K562 (cell line): Measurements from ENCODE around the gene CMPK1. TPM values are rescaled to one million over a fixed set of nuclear protein-coding genes. Genes with fewer than 3 reads are reported as not detected.

Experiments
- ARHGAP35 ChIP-seq: fragments of 450-650 bp; IDR thresholded peaks from 2 replicates; pipeline ENCODE4 v1.6.1; 2018; ENCODE audit not compliant: partially characterized antibody
- BCLAF1 ChIP-seq, 2 experiments: fragments of 450-650 bp in 1 of 2; IDR thresholded peaks; 2 replicates each; pipeline ENCODE4 v1.6.1; 2011 to 2017; ENCODE audit warnings: low read depth in 2 of 2, antibody characterized with exemption in 1 of 2, borderline replicate concordance in 1 of 2, low read length in 1 of 2, mild to moderate bottlenecking in 1 of 2, mixed read lengths in 1 of 2; ENCODE audit not compliant: control insufficient read depth in 1 of 2
- EHMT2 ChIP-seq: fragments of 450-650 bp; IDR thresholded peaks from 2 replicates; pipeline ENCODE4 v1.6.1; 2018; ENCODE audit warnings: antibody characterized with exemption
- EP300 ChIP-seq: IDR thresholded peaks from 2 replicates; pipeline ENCODE4 v1.6.1; 2012; ENCODE audit warnings: low read length, improper control_type of control experiment
- HINFP ChIP-seq: fragments of 450-650 bp; conservative IDR thresholded peaks from 2 replicates; pipeline ENCODE4 v1.6.1; 2016; ENCODE audit warnings: missing genetic modification characterization, low read depth, mild to moderate bottlenecking, control low read depth, missing compliant biosample characterization
- KAT7 ChIP-seq: sonication (generic); formaldehyde crosslinking; IDR thresholded peaks from 2 replicates; pipeline ENCODE4 v1.8.0; 2022; ENCODE audit warnings: missing genetic modification reagents, mild to moderate bottlenecking, borderline replicate concordance
- LCOR ChIP-seq: sonication (generic); formaldehyde crosslinking; IDR thresholded peaks from 2 replicates; pipeline ENCODE4 v1.8.0; 2022; ENCODE audit warnings: mild to moderate bottlenecking, missing genetic modification reagents
- MCM5 ChIP-seq: fragments of 450-650 bp; IDR thresholded peaks from 2 replicates; pipeline ENCODE4 v1.6.1; 2016; ENCODE audit warnings: low read depth
- MEIS2 ChIP-seq: fragments of 450-650 bp; IDR thresholded peaks from 2 replicates; pipeline ENCODE4 v1.6.1; 2014; ENCODE audit warnings: mild to moderate bottlenecking; ENCODE audit not compliant: partially characterized antibody
- NCOA4 ChIP-seq: fragments of 450-650 bp; IDR thresholded peaks from 2 replicates; pipeline ENCODE4 v1.6.1; 2018; ENCODE audit warnings: mild to moderate bottlenecking; ENCODE audit not compliant: partially characterized antibody
- NONO ChIP-seq, 2 experiments: fragments of 200-400 bp in 1 of 2; fragments of 450-650 bp in 1 of 2; formaldehyde crosslinking in 1 of 2; IDR thresholded peaks; 2 replicates each; pipeline ENCODE4 v1.6.1; 2017; ENCODE audit warnings: low read depth in 2 of 2, mild to moderate bottlenecking in 2 of 2, moderate library complexity in 2 of 2, low read length in 1 of 2
- PTBP1 ChIP-seq: fragments of 200-400 bp; formaldehyde crosslinking; IDR thresholded peaks from 2 replicates; pipeline ENCODE4 v1.6.1; 2017; ENCODE audit warnings: low read depth, low read length
- SNRNP70 ChIP-seq: fragments of 200-400 bp; formaldehyde crosslinking; optimal IDR thresholded peaks from 2 replicates; pipeline ENCODE3; 2017; ENCODE audit warnings: low read depth, low read length
- U2AF2 ChIP-seq: fragments of 200-400 bp; formaldehyde crosslinking; optimal IDR thresholded peaks from 2 replicates; pipeline ENCODE3; 2017; ENCODE audit warnings: low read depth, mild to moderate bottlenecking, low read length
- ZBTB8A ChIP-seq: fragments of 450-650 bp; IDR thresholded peaks from 2 replicates; pipeline ENCODE4 v1.6.1; 2018; ENCODE audit warnings: mild to moderate bottlenecking, moderate library complexity; ENCODE audit not compliant: partially characterized antibody
- ZKSCAN1 ChIP-seq: fragments of 150-350 bp; IDR thresholded peaks from 2 replicates; pipeline ENCODE4 v1.6.1; 2016; ENCODE audit warnings: low read depth, low read length
- ZNF24 ChIP-seq: fragments of 450-650 bp; IDR thresholded peaks from 2 replicates; pipeline ENCODE4 v1.6.1; 2016
- ZNF639 ChIP-seq, 2 experiments: fragments of 200-800 bp in 1 of 2; sonication (Bioruptor generic) in 1 of 2; sonication (generic) in 1 of 2; formaldehyde crosslinking in 1 of 2; IDR thresholded peaks in 1 of 2; conservative IDR thresholded peaks in 1 of 2; 2 replicates each; pipeline versions ENCODE4 v1.5.0 to v1.6.1; 2016 to 2020; ENCODE audit warnings: missing compliant biosample characterization in 1 of 2, missing genetic modification characterization in 1 of 2, missing genetic modification reagents in 1 of 2
- polyA plus RNA-seq, 8 experiments: library from polyadenylated mRNA; depleted of rRNA in 4 of 8; stranded (reverse) in 5 of 8; unstranded in 3 of 8; fragments of >200 nt; fragmentation: Nextera tagmentation in 2 of 8; fragmentation: Illumina TruSeq in 1 of 8; extraction: Ambion mirVana in 2 of 8; extraction: Trizol in 1 of 8; gene quantifications; 2 replicates each; pipeline versions ENCODE4 v1.2.1 to v1.2.3, GENCODE V29; 2011 to 2014; ENCODE audit warnings: inconsistent platforms in 1 of 8, missing spikeins in 1 of 8
- total RNA-seq, 7 experiments: library from RNA; depleted of rRNA in 6 of 7; stranded (reverse); fragments of >200 nt in 6 of 7; fragmentation: Illumina TruSeq in 2 of 7; extraction: Trizol in 2 of 7; gene quantifications; 2 replicates each; pipeline versions ENCODE4 v1.2.1 to v1.2.3, GENCODE V29; 2011 to 2021; ENCODE audit warnings: low replicate concordance in 1 of 7
- TF ChIP-seq, protein P1 (sequence below): fragments of 250-450 bp; sonication (Bioruptor Pico); IDR thresholded peaks from 2 replicates; pipeline ENCODE4 v1.5.0; 2022; ENCODE audit warnings: mild to moderate bottlenecking

CMPK1 gene
- total and polyA plus RNA-seq, 9 of the 15 experiments (the other 6 are each of a cell fraction or from before 2014, with no cell fraction given): 54.5 to 197 (median 116) TPM

GRCh38 chr1:47313915-47314664 lies 19.5 kb upstream of the CMPK1 start, which contains the start of gene STIL (continued):
- no peak for TF ChIP-seq HINFP (tag)
- TF ChIP-seq BCLAF1 (IDR thresholded peaks at IDR 0.05; ENCODE audit: borderline replicate concordance in 1 of 2, control insufficient read depth in 1 of 2, low read depth in 2 of 2, low read length in 1 of 2): no peak
- TF ChIP-seq NCOA4: no peak
- no peak for TF ChIP-seq U2AF2
- peak; percentile 27 for TF ChIP-seq LCOR (CRISPR knock-in tag)
- no peak for TF ChIP-seq PTBP1
- TF ChIP-seq ZBTB8A: no peak
- no peak; the same call in 1 of the 2 replicates for TF ChIP-seq ZKSCAN1
- no peak for TF ChIP-seq MCM5
- peak; percentile 77 for TF ChIP-seq MEIS2
- TF ChIP-seq EP300: peak; percentile 50; the same call in 1 of the 2 replicates
- no peak for TF ChIP-seq EHMT2
- 0 out of 2 replicates have a peak, but pooled peaks have one; percentile 53 for TF ChIP-seq KAT7
- TF ChIP-seq, protein P1, sequence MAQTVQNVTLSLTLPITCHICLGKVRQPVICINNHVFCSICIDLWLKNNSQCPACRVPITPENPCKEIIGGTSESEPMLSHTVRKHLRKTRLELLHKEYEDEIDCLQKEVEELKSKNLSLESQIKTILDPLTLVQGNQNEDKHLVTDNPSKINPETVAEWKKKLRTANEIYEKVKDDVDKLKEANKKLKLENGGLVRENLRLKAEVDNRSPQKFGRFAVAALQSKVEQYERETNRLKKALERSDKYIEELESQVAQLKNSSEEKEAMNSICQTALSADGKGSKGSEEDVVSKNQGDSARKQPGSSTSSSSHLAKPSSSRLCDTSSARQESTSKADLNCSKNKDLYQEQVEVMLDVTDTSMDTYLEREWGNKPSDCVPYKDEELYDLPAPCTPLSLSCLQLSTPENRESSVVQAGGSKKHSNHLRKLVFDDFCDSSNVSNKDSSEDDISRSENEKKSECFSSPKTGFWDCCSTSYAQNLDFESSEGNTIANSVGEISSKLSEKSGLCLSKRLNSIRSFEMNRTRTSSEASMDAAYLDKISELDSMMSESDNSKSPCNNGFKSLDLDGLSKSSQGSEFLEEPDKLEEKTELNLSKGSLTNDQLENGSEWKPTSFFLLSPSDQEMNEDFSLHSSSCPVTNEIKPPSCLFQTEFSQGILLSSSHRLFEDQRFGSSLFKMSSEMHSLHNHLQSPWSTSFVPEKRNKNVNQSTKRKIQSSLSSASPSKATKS (CRISPR knock-in tag): no peak
- TF ChIP-seq SNRNP70: no peak
- no peak for TF ChIP-seq ARHGAP35
- 0 out of 2 replicates have a peak, but pooled peaks have one; percentile 36 for TF ChIP-seq ZNF24
- TF ChIP-seq NONO (IDR thresholded peaks at IDR 0.05; ENCODE audit: low read depth in 2 of 2, low read length in 1 of 2): peak in 1 of 2 experiments; percentile 49; a peak in 2 of 4 replicates
- TF ChIP-seq ZNF639 (CRISPR knock-in tag; conservative IDR thresholded peaks at IDR 0.05 in 1 of 2, IDR thresholded peaks at IDR 0.05 in 1 of 2): no peak
